Measurements from ENCODE around the gene TXNDC5. TPM values are rescaled to one million over a fixed set of nuclear protein-coding genes. Genes with fewer than 3 reads are reported as not detected.

Gene TXNDC5
- total RNA-seq, 4 donors from 2014 or later, result 49.2 to 61.1 (median 60.3) TPM

DNA sequence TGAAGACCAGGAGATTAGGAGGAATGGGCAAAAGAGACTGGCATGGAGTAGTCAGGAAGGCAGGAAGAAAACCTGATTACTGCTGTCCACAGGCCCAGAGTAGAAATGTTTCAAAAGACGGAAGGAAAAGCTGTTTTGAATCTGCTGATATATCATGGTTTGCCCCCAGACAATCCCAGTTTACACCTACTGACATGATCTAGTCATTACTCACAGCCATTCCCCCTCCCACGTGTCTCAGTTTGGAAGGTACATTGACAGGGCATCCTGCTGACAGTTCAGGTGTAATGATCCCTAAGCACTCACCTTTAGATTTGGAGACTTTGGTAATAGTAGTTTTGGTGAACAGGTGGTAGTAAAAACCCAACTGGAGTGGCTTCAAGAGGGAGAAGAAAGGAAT lies 9.8 kb upstream of the TXNDC5 start:
- WGBS, result 69% methylated on average over 2 of the region's 2 CpGs
- Histone ChIP-seq H3K27ac (peak overlapping the region; percentile 11), H3K9me3 (no peaks in the 10 kb centered on the region), H3K4me1 (no peaks in the 10 kb centered on the region), H3K27me3 (no peaks in the 10 kb centered on the region), H3K36me3 (no peaks in the 10 kb centered on the region), H3K4me3 (no peak overlapping the region)
- DNase-seq (ENCODE audit: low spot score in 2 of 2), result no peak
- TF ChIP-seq EP300 (IDR thresholded peaks at IDR 0.05) (no peak), POLR2A (IDR thresholded peaks at IDR 0.05) (no peak)
- TF ChIP-seq, protein P1, sequence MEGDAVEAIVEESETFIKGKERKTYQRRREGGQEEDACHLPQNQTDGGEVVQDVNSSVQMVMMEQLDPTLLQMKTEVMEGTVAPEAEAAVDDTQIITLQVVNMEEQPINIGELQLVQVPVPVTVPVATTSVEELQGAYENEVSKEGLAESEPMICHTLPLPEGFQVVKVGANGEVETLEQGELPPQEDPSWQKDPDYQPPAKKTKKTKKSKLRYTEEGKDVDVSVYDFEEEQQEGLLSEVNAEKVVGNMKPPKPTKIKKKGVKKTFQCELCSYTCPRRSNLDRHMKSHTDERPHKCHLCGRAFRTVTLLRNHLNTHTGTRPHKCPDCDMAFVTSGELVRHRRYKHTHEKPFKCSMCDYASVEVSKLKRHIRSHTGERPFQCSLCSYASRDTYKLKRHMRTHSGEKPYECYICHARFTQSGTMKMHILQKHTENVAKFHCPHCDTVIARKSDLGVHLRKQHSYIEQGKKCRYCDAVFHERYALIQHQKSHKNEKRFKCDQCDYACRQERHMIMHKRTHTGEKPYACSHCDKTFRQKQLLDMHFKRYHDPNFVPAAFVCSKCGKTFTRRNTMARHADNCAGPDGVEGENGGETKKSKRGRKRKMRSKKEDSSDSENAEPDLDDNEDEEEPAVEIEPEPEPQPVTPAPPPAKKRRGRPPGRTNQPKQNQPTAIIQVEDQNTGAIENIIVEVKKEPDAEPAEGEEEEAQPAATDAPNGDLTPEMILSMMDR (IDR thresholded peaks at IDR 0.05), result no peak

DNA sequence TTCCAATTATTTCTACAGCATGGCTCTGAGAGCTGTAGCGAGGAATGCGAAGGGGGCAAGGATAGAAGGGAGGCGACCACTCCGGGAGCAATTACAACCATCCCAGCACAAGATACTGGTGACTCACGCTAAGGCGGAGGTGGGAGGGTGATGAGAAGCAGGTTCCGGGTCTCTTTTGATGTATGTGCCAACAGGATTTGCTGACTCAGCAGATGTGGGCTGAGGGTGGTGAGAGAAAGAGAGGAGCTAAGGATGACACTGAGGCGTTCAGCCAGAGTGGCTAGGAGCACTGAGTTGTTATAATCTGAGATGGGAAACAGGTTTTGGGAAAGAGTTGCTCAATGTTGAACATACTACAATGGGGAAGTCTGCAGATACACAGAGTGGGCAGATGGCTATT lies 9.3 kb upstream of the TXNDC5 start:
- H3K27me3 ChIP-seq, result no peaks in the 10 kb centered on the region
- TF ChIP-seq POLR2A (IDR thresholded peaks at IDR 0.05), result no peak
- TF ChIP-seq POLR2AphosphoS5 (IDR thresholded peaks at IDR 0.05), result no peak
- TF ChIP-seq, protein P1 (IDR thresholded peaks at IDR 0.05), result no peak
- TF ChIP-seq EP300 (IDR thresholded peaks at IDR 0.05), result no peak
- peak overlapping the region; percentile 11 for H3K27ac ChIP-seq
- H3K4me3 ChIP-seq, result no peak overlapping the region
- H3K36me3 ChIP-seq, result no peaks in the 10 kb centered on the region
- H3K4me1 ChIP-seq, result no peaks in the 10 kb centered on the region
- 33% methylated on average over 8 of the region's 8 CpGs for WGBS
- no peak for DNase-seq (ENCODE audit: low spot score in 2 of 2)
- H3K9me3 ChIP-seq, result no peaks in the 10 kb centered on the region

DNA sequence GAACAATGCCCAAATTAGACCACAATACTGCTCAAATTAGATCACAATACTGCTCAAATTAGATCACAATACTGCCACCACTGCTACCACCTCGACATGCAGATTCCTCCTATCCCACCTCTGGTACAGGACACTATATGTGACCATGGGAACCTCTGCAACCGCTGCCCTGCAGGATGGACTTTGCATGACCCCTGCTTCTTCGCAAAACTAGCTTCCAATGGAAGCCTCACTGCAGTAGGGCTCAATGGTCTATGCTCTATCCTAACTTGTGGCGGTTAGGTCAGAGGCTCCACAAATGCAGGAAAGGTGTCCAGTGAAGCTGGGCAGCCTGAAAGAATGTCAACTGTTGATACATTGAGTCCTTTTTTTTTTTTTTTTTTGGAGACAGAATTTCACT lies 7.8 kb upstream of the TXNDC5 start:
- no peak overlapping the region for H3K4me3 ChIP-seq
- no peak for TF ChIP-seq POLR2AphosphoS5 (IDR thresholded peaks at IDR 0.05)
- TF ChIP-seq, protein P1 (IDR thresholded peaks at IDR 0.05), result no peak
- no peak for TF ChIP-seq EP300 (IDR thresholded peaks at IDR 0.05)
- no peaks in the 10 kb centered on the region for H3K4me1 ChIP-seq
- H3K36me3 ChIP-seq, result no peaks in the 10 kb centered on the region
- no peaks in the 10 kb centered on the region for H3K9me3 ChIP-seq
- 90% methylated on average over 4 of the region's 4 CpGs for WGBS
- H3K27ac ChIP-seq, result no peak overlapping the region
- DNase-seq (ENCODE audit: low spot score in 2 of 2), result no peak
- H3K27me3 ChIP-seq, result no peaks in the 10 kb centered on the region

DNA sequence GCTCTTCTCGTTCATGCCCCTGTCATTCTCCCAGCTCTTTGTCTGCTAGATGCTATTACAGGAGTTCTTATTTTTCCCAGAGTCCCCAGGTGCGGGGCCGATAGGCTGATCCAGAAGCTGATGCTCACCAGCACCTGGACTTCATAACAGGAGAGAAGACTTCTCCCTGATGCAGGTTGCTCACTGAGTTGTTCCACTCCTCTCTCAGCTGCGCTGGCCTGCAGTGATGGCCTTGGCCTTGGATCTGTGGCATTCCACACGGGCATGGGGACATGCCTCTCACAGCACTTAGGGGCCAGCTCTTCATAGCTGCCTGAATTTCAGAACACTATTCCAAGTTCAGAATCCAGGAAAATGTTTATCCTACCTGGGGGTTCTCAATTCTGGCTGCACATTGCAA lies 7.1 kb upstream of the TXNDC5 start:
- no peaks in the 10 kb centered on the region for H3K27me3 ChIP-seq
- TF ChIP-seq POLR2AphosphoS5 (IDR thresholded peaks at IDR 0.05) (no peak), EP300 (IDR thresholded peaks at IDR 0.05) (no peak), POLR2A (IDR thresholded peaks at IDR 0.05) (no peak)
- TF ChIP-seq, protein P1 (IDR thresholded peaks at IDR 0.05), result no peak
- no peak for DNase-seq (ENCODE audit: low spot score in 2 of 2)
- WGBS, result 90% methylated on average over 5 of the region's 5 CpGs
- H3K36me3 ChIP-seq, result no peaks in the 10 kb centered on the region
- no peak overlapping the region for H3K27ac ChIP-seq
- no peaks in the 10 kb centered on the region for H3K9me3 ChIP-seq
- H3K4me1 ChIP-seq, result no peaks in the 10 kb centered on the region
- H3K4me3 ChIP-seq, result no peak overlapping the region

DNA sequence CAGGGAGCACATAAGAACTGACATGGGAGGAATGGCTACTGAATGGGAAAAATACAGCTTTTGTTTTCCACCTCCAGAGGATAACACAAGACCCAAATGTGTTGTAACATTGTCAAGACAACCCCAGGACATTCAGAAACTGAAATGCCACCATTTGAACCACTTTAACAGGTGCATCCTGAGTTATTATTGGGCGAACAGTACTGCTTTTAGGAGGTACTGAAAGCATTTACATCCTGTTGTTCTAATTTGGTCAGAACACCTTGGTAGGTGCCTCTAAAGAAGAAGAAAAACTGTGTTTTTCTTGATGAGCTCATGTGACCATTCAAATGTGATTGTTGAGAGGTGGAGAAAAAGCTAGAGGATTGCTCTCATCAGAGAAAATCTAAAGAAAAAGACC lies 6.4 kb upstream of the TXNDC5 start:
- TF ChIP-seq POLR2AphosphoS5 (IDR thresholded peaks at IDR 0.05), result no peak
- TF ChIP-seq EP300 (IDR thresholded peaks at IDR 0.05), result no peak
- TF ChIP-seq POLR2A (IDR thresholded peaks at IDR 0.05), result no peak
- TF ChIP-seq, protein P1 (IDR thresholded peaks at IDR 0.05), result no peak
- Histone ChIP-seq H3K4me3 (no peak overlapping the region), H3K27me3 (no peaks in the 10 kb centered on the region), H3K4me1 (no peaks in the 10 kb centered on the region), H3K27ac (no peak overlapping the region), H3K9me3 (no peaks in the 10 kb centered on the region), H3K36me3 (no peaks in the 10 kb centered on the region)
- DNase-seq (ENCODE audit: low spot score in 2 of 2), result no peak
- WGBS, result 93% methylated on average over 1 of the region's 1 CpG
